Measurements from ENCODE around the gene MT1H.

The MT1H gene

DNA sequence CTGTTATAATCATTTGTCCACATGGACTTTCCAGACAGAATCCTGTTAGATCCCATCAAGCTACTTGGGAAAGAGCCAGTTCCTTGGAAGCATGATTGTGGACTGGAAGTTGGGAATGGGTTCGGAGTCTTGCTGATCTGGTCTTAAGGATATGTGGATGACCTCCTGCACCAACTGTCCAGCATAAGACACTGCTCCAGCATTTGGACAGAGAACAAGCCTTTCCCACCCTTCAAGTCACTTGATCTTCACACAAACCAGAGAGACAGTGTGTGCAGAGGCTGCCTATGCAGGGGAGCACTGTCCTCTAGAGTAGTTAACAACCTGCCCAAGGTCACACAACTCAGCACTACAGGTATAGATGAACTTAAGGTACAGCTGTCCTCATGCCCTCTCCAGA is 23.8 kb upstream of the MT1H start:
- Histone ChIP-seq H3K4me3 (ENCODE audit: low read depth, low read length) (no peak overlapping the region), H3K36me3 (ENCODE audit: control insufficient read depth in 2 of 2, insufficient read depth in 1 of 2, low read length in 2 of 2) (no peaks in the 10 kb centered on the region), H3K4me1 (ENCODE audit: control insufficient read depth, insufficient read depth, low read length) (no peaks in the 10 kb centered on the region), H3K27ac (ENCODE audit: extremely low read depth, low read depth, low read length) (no peak overlapping the region), H3K9me3 (ENCODE audit: control insufficient read depth, insufficient read depth, low read depth, low read length) (no peaks in the 10 kb centered on the region)
- ChIA-PET CTCF (interaction anchor here (1.0 to 1.3 kb wide), 3 partner anchors 45 to 69 kb away, joined by 3 to 5 read pairs (median 4); no protein-coding TSS in a partner anchor), POLR2A (no interaction called here)
- TF ChIP-seq ZNF132 (tag by site-specific recombination; IDR thresholded peaks at IDR 0.05; ENCODE audit: borderline replicate concordance) (no peak), ZNF561 (tag by site-specific recombination; IDR thresholded peaks at IDR 0.05; ENCODE audit: borderline replicate concordance) (no peak)
- TF ChIP-seq, protein P1, sequence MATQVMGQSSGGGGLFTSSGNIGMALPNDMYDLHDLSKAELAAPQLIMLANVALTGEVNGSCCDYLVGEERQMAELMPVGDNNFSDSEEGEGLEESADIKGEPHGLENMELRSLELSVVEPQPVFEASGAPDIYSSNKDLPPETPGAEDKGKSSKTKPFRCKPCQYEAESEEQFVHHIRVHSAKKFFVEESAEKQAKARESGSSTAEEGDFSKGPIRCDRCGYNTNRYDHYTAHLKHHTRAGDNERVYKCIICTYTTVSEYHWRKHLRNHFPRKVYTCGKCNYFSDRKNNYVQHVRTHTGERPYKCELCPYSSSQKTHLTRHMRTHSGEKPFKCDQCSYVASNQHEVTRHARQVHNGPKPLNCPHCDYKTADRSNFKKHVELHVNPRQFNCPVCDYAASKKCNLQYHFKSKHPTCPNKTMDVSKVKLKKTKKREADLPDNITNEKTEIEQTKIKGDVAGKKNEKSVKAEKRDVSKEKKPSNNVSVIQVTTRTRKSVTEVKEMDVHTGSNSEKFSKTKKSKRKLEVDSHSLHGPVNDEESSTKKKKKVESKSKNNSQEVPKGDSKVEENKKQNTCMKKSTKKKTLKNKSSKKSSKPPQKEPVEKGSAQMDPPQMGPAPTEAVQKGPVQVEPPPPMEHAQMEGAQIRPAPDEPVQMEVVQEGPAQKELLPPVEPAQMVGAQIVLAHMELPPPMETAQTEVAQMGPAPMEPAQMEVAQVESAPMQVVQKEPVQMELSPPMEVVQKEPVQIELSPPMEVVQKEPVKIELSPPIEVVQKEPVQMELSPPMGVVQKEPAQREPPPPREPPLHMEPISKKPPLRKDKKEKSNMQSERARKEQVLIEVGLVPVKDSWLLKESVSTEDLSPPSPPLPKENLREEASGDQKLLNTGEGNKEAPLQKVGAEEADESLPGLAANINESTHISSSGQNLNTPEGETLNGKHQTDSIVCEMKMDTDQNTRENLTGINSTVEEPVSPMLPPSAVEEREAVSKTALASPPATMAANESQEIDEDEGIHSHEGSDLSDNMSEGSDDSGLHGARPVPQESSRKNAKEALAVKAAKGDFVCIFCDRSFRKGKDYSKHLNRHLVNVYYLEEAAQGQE (tag by site-specific recombination; IDR thresholded peaks at IDR 0.05), result peak; percentile 76

DNA sequence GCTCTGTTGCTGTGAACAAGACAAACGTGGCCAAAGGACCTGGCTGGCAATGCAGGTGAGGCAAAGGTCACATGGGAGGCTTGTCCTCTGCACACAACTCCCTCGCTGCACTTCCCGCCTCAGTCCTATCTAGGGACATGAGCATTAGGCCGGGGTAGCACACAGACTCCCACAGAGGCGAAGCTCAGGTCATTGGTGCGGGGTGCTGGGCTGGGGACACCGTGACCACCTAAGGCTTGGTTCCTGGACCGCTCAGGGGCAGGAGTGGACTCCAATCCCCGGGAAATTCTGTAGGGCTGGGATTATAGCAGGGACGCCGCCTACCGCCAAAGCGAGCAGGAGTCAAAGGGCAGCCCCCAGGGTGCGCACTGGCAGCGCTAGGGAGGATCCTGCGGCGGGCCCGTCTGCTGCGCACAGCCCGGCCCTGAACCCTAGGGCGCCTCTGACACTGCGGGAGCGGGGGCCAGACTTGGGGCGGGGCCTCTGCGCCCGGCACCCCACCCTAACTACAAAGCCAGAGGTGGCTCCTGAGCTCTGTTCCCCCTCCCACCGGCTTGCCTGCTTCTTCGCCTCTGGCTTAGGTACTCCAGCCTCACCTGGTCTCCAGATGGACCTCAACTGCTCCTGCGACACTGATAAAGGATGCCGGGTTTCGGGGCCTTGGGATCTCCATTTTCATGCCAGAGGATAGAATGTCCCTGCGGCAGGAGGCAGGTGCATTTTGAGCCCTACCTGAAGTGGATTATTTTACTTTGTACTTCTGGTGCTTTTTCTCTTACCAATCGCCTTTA is 21.8 kb upstream of the MT1H start:
- no peak overlapping the region for H3K27ac ChIP-seq (ENCODE audit: extremely low read depth, low read depth, low read length)
- TF ChIP-seq, protein P2, sequence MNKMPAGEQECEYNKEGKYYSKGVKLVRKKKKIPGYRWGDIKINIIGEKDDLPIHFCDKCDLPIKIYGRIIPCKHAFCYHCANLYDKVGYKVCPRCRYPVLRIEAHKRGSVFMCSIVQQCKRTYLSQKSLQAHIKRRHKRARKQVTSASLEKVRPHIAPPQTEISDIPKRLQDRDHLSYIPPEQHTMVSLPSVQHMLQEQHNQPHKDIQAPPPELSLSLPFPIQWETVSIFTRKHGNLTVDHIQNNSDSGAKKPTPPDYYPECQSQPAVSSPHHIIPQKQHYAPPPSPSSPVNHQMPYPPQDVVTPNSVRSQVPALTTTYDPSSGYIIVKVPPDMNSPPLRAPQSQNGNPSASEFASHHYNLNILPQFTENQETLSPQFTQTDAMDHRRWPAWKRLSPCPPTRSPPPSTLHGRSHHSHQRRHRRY (tag by site-specific recombination; IDR thresholded peaks at IDR 0.05), result no peak
- TF ChIP-seq ZFHX2 (tag by site-specific recombination; conservative IDR thresholded peaks at IDR 0.05), result no peak

DNA sequence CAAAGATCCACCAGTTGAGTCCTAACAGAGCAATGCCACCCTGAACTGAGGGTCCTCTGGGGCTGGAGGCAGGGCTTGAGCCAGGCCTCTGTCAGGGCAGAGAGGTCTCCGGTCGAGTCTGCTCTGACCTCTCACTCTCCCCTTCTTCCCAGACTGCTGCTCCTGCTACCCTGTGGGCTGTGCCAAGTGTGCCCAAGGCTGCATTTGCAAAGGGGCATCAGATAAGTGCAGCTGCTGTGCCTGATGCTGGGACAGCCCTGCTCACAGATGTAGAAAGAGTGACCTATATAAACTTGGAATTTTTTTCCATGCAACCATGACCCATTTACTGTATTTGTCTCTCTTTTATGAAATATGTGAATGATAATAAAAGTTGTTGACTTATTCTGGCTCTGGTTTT is 20.3 kb upstream of the MT1H start:
- Histone ChIP-seq H3K36me3 (ENCODE audit: control insufficient read depth in 2 of 2, insufficient read depth in 1 of 2, low read length in 2 of 2) (no peaks in the 10 kb centered on the region), H3K9me3 (ENCODE audit: control insufficient read depth, insufficient read depth, low read depth, low read length) (no peaks in the 10 kb centered on the region), H3K4me3 (ENCODE audit: low read depth, low read length) (no peak overlapping the region), H3K4me1 (ENCODE audit: control insufficient read depth, insufficient read depth, low read length) (no peaks in the 10 kb centered on the region), H3K27ac (ENCODE audit: extremely low read depth, low read depth, low read length) (no peak overlapping the region)
- TF ChIP-seq ZNF114 (tag by site-specific recombination; IDR thresholded peaks at IDR 0.05) (no peak), KLF9 (tag by site-specific recombination; IDR thresholded peaks at IDR 0.05; ENCODE audit: low read depth) (no peak), GLIS1 (tag by site-specific recombination; IDR thresholded peaks at IDR 0.05) (no peak), ZSCAN23 (tag by site-specific recombination; IDR thresholded peaks at IDR 0.05) (no peak), ZNF791 (tag by site-specific recombination; IDR thresholded peaks at IDR 0.05) (no peak), ZIC2 (tag by site-specific recombination; IDR thresholded peaks at IDR 0.05) (no peak), ZNF350 (tag by site-specific recombination; IDR thresholded peaks at IDR 0.05) (no peak), ZNF155 (tag by site-specific recombination; IDR thresholded peaks at IDR 0.05) (no peak), ZBTB20 (tag by site-specific recombination; IDR thresholded peaks at IDR 0.05) (no peak), HOXC10 (CRISPR knock-in tag; IDR thresholded peaks at IDR 0.05) (no peak)
- ChIA-PET CTCF (interaction anchor here (0.6 to 1.4 kb wide), 5 partner anchors 11 to 135 kb away, joined by 3 to 5 read pairs (median 4); partner anchors contain the start of gene MT1A), POLR2A (no interaction called here)

More for the DNA sequence above, 21.8 kb upstream of the MT1H start:
- no peaks in the 10 kb centered on the region for H3K36me3 ChIP-seq (ENCODE audit: control insufficient read depth in 2 of 2, insufficient read depth in 1 of 2, low read length in 2 of 2)
- no peak overlapping the region for H3K4me3 ChIP-seq (ENCODE audit: low read depth, low read length)
- H3K9me3 ChIP-seq (ENCODE audit: control insufficient read depth, insufficient read depth, low read depth, low read length), result no peaks in the 10 kb centered on the region
- ChIA-PET POLR2A (no interaction called here), CTCF (interaction anchor here (0.7 kb wide), 1 partner anchor 71 kb away, joined by 4 read pairs; no protein-coding TSS in a partner anchor)
- no peaks in the 10 kb centered on the region for H3K4me1 ChIP-seq (ENCODE audit: control insufficient read depth, insufficient read depth, low read length)
